ENCODE data around the gene WFDC1.

DNA sequence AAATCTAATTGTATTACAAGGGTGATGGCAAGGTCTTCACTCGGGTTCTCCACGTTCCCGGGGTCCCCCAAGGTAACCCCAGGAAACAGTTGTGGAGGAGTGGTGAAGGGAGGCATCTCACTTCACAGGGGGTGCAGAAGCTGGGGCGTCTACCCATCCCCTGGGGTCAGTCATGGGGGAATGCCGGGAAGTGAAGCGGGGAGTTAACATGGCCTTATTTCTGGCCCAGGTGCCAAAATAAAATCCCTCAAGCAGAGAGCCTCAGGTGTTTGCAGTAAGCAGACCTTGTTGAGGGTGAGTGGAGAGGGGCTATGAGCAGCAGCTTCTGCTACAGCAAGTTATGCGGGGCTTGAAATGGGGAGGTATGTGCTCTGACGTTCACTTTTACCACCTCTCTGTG, 64.6 kb downstream of the WFDC1 start:
- TF ChIP-seq, protein P1, sequence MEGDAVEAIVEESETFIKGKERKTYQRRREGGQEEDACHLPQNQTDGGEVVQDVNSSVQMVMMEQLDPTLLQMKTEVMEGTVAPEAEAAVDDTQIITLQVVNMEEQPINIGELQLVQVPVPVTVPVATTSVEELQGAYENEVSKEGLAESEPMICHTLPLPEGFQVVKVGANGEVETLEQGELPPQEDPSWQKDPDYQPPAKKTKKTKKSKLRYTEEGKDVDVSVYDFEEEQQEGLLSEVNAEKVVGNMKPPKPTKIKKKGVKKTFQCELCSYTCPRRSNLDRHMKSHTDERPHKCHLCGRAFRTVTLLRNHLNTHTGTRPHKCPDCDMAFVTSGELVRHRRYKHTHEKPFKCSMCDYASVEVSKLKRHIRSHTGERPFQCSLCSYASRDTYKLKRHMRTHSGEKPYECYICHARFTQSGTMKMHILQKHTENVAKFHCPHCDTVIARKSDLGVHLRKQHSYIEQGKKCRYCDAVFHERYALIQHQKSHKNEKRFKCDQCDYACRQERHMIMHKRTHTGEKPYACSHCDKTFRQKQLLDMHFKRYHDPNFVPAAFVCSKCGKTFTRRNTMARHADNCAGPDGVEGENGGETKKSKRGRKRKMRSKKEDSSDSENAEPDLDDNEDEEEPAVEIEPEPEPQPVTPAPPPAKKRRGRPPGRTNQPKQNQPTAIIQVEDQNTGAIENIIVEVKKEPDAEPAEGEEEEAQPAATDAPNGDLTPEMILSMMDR (conservative IDR thresholded peaks at IDR 0.05; ENCODE audit: low read depth in 2 of 2): no peak
- TF ChIP-seq CREB1 (CRISPR knock-in tag; IDR thresholded peaks at IDR 0.05; ENCODE audit: low read depth) (no peak), POLR2AphosphoS5 (IDR thresholded peaks at IDR 0.05; ENCODE audit: low read depth) (no peak), STAT1 (IDR thresholded peaks at IDR 0.05; ENCODE audit: unreplicated experiment) (no peak), EZH2phosphoT487 (IDR thresholded peaks at IDR 0.05; ENCODE audit: unreplicated experiment) (no peak), ZNF331 (CRISPR knock-in tag; IDR thresholded peaks at IDR 0.05; ENCODE audit: low read depth) (no peak), NANOG (IDR thresholded peaks at IDR 0.05; ENCODE audit: borderline replicate concordance) (no peak), EZH2 (IDR thresholded peaks at IDR 0.05; ENCODE audit: low read depth, unreplicated experiment) (no peak), ZNF114 (CRISPR knock-in tag; IDR thresholded peaks at IDR 0.05) (no peak)
- TF ChIP-seq, protein P2, sequence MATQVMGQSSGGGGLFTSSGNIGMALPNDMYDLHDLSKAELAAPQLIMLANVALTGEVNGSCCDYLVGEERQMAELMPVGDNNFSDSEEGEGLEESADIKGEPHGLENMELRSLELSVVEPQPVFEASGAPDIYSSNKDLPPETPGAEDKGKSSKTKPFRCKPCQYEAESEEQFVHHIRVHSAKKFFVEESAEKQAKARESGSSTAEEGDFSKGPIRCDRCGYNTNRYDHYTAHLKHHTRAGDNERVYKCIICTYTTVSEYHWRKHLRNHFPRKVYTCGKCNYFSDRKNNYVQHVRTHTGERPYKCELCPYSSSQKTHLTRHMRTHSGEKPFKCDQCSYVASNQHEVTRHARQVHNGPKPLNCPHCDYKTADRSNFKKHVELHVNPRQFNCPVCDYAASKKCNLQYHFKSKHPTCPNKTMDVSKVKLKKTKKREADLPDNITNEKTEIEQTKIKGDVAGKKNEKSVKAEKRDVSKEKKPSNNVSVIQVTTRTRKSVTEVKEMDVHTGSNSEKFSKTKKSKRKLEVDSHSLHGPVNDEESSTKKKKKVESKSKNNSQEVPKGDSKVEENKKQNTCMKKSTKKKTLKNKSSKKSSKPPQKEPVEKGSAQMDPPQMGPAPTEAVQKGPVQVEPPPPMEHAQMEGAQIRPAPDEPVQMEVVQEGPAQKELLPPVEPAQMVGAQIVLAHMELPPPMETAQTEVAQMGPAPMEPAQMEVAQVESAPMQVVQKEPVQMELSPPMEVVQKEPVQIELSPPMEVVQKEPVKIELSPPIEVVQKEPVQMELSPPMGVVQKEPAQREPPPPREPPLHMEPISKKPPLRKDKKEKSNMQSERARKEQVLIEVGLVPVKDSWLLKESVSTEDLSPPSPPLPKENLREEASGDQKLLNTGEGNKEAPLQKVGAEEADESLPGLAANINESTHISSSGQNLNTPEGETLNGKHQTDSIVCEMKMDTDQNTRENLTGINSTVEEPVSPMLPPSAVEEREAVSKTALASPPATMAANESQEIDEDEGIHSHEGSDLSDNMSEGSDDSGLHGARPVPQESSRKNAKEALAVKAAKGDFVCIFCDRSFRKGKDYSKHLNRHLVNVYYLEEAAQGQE (IDR thresholded peaks at IDR 0.05; ENCODE audit: unreplicated experiment): no peak
- TF ChIP-seq, protein P3, sequence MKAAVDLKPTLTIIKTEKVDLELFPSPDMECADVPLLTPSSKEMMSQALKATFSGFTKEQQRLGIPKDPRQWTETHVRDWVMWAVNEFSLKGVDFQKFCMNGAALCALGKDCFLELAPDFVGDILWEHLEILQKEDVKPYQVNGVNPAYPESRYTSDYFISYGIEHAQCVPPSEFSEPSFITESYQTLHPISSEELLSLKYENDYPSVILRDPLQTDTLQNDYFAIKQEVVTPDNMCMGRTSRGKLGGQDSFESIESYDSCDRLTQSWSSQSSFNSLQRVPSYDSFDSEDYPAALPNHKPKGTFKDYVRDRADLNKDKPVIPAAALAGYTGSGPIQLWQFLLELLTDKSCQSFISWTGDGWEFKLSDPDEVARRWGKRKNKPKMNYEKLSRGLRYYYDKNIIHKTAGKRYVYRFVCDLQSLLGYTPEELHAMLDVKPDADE (IDR thresholded peaks at IDR 0.05): no peak
